GM12878 (cell line): ENCODE data around the gene CARHSP1. TPM values are rescaled to one million over a fixed set of nuclear protein-coding genes. Genes with fewer than 3 reads are reported as not detected.

Experiments
- ATAC-seq: fragments of 200-7000 bp; cut with Tn5 transposase; 3 replicates; pipeline ENCODE4 v1.9.1; 2020; ENCODE audit warnings: mild to moderate bottlenecking, moderate library complexity
- BruUV-seq: library from RNA; stranded (reverse); fragments of 400-500 nt; replicated peaks from 2 replicates; lab custom pipeline; 2021; lab: Mats Ljungman, UMichigan
- CTCF ChIA-PET: fragments of 300-600 bp; sonication (Branson Sonifier 250); formaldehyde crosslinking; extraction: SDS; loops from one replicate; lab custom pipeline; 2021; ENCODE audit warnings: inconsistent platforms; lab: Yijun Ruan, JAX
- POLR2A ChIA-PET: fragments of 350-600 bp; formaldehyde crosslinking; extraction: SDS; loops from one replicate; lab custom pipeline; 2021; ENCODE audit warnings: inconsistent platforms; lab: Charles Lee
- RAD21 ChIA-PET: fragments of 300-600 bp; sonication (Branson Sonifier 250); formaldehyde crosslinking; loops from one replicate; lab custom pipeline; 2023; ENCODE audit warnings: antibody characterized with exemption; ENCODE audit not compliant: unreplicated experiment; lab: Charles Lee
- SMC1A ChIA-PET: fragments of 300-600 bp; sonication (Branson Sonifier 250); formaldehyde crosslinking; loops from one replicate; lab custom pipeline; 2023; ENCODE audit not compliant: unreplicated experiment, uncharacterized antibody; lab: Charles Lee
- DNase-seq: peaks from one replicate; pipeline ENCODE4 v3.0.0-alpha.2; 2011; ENCODE audit warnings: low read depth, low spot score
- FAIRE-seq: peaks from 3 replicates; lab custom pipeline; 2011; peaks lifted over from hg19 to GRCh38; lab: Jason Lieb, UNC
- H2AFZ ChIP-seq: 2 replicates; pipeline ENCODE4 v1.6.0; 2011; ENCODE audit warnings: low read depth, low read length, control low read depth; ENCODE audit not compliant: control insufficient read depth
- H3K27ac ChIP-seq: 2 replicates; pipeline ENCODE4 v1.5.1; 2011; ENCODE audit warnings: control low read depth; ENCODE audit not compliant: control insufficient read depth, insufficient read depth
- H3K27me3 ChIP-seq, 2 experiments: replicated peaks in 1 of 2; 2 replicates each; pipeline versions ENCODE4 v1.6.0 to v1.6.1; 2011; ENCODE audit warnings: low read length in 1 of 2; ENCODE audit not compliant: control insufficient read depth in 2 of 2, insufficient read depth in 2 of 2
- H3K36me3 ChIP-seq, 2 experiments: 2 replicates each; pipeline ENCODE4 v1.5.1; 2011; ENCODE audit warnings: low read length in 1 of 2; ENCODE audit not compliant: control insufficient read depth in 2 of 2, insufficient read depth in 2 of 2
- H3K4me1 ChIP-seq: 2 replicates; pipeline ENCODE4 v1.6.1; 2011; ENCODE audit warnings: mild to moderate bottlenecking, low read length, moderate library complexity, mixed read lengths; ENCODE audit not compliant: control insufficient read depth, insufficient read depth
- H3K4me2 ChIP-seq: 2 replicates; pipeline ENCODE4 v1.6.0; 2011; ENCODE audit warnings: control low read depth; ENCODE audit not compliant: control insufficient read depth, insufficient read depth
- H3K4me3 ChIP-seq: fragments of 200-600 bp; sonication (generic); 2 replicates; pipeline ENCODE4 v1.5.1; 2016
- H3K79me2 ChIP-seq: 2 replicates; pipeline ENCODE4 v1.6.0; 2011; ENCODE audit warnings: low read length; ENCODE audit not compliant: control insufficient read depth, insufficient read depth
- H3K9ac ChIP-seq: 2 replicates; pipeline ENCODE4 v1.8.0; 2011; ENCODE audit warnings: low read length, control low read depth, mixed read lengths; ENCODE audit not compliant: control insufficient read depth, insufficient read depth
- H3K9me3 ChIP-seq: replicated peaks from 3 replicates; pipeline ENCODE4 v1.5.1; 2011; ENCODE audit warnings: mild to moderate bottlenecking, low read length; ENCODE audit not compliant: control insufficient read depth, insufficient read depth
- H4K20me1 ChIP-seq: 2 replicates; pipeline ENCODE4 v1.6.0; 2011; ENCODE audit not compliant: control insufficient read depth, insufficient read depth
- ASH2L ChIP-seq: fragments of 300-600, 200-600 bp; sonication (generic); IDR thresholded peaks from 2 replicates; pipeline ENCODE4 v1.6.1; 2017; ENCODE audit warnings: low read depth, mild to moderate bottlenecking, borderline replicate concordance
- CEBPB ChIP-seq, 2 experiments: fragments of 150-350 bp in 1 of 2; IDR thresholded peaks; 2 replicates each; pipeline ENCODE4 v1.6.1; 2012 to 2014; ENCODE audit warnings: low read depth in 2 of 2, low read length in 2 of 2, borderline replicate concordance in 1 of 2, inconsistent platforms in 1 of 2
- EZH2 ChIP-seq: IDR thresholded peaks from 2 replicates; pipeline ENCODE4 v1.6.1; 2012; ENCODE audit warnings: low read depth, mild to moderate bottlenecking, control low read depth, inconsistent platforms, low read length, borderline replicate concordance; ENCODE audit not compliant: control insufficient read depth
- HSF1 ChIP-seq: fragments of 150-350 bp; IDR thresholded peaks from 2 replicates; pipeline ENCODE4 v1.6.1; 2014; ENCODE audit warnings: mild to moderate bottlenecking, low read depth, low read length
- NFXL1 ChIP-seq: fragments of 450-650 bp; IDR thresholded peaks from 2 replicates; pipeline ENCODE4 v1.6.1; 2017; ENCODE audit warnings: antibody characterized with exemption, mild to moderate bottlenecking, borderline replicate concordance
- NFYB ChIP-seq: IDR thresholded peaks from 2 replicates; pipeline ENCODE4 v1.6.1; 2011; ENCODE audit warnings: low read depth, mild to moderate bottlenecking, low read length, improper control_type of control experiment, moderate library complexity; ENCODE audit not compliant: insufficient read depth
- NR2C2 ChIP-seq: IDR thresholded peaks from 2 replicates; pipeline ENCODE4 v1.6.1; 2011; ENCODE audit warnings: borderline replicate concordance, low read depth; ENCODE audit not compliant: control insufficient read depth, insufficient read length
- SIN3A ChIP-seq: IDR thresholded peaks from 2 replicates; pipeline ENCODE4 v1.6.1; 2012; ENCODE audit warnings: low read depth, low read length, improper control_type of control experiment
- SKIL ChIP-seq: fragments of 450-650 bp; IDR thresholded peaks from 2 replicates; pipeline ENCODE4 v1.6.1; 2017; ENCODE audit warnings: mild to moderate bottlenecking, low read depth, inconsistent platforms; ENCODE audit not compliant: poor library complexity, severe bottlenecking
- SMAD5 ChIP-seq: IDR thresholded peaks from 2 replicates; pipeline ENCODE4 v1.6.1; 2016; ENCODE audit warnings: antibody characterized with exemption, low read depth
- SREBF2 ChIP-seq: IDR thresholded peaks from 2 replicates; pipeline ENCODE4 v1.6.1; 2012; ENCODE audit warnings: mild to moderate bottlenecking, low read length
- STAT1 ChIP-seq: fragments of 450-650 bp; conservative IDR thresholded peaks from 2 replicates; pipeline ENCODE4 v1.6.1; 2014; ENCODE audit warnings: antibody characterized with exemption, mild to moderate bottlenecking
- TCF3 ChIP-seq: IDR thresholded peaks from 2 replicates; pipeline ENCODE4 v1.6.1; 2012; ENCODE audit warnings: low read depth, mild to moderate bottlenecking, low read length, borderline replicate concordance; ENCODE audit not compliant: insufficient read depth
- ZBTB4 ChIP-seq: fragments of 450-650 bp; formaldehyde crosslinking; IDR thresholded peaks from 2 replicates; pipeline ENCODE4 v1.4.0; 2022; ENCODE audit warnings: mild to moderate bottlenecking, moderate library complexity
- ZNF274 ChIP-seq: IDR thresholded peaks from one replicate; pipeline ENCODE4 v1.8.0; 2011; ENCODE audit not compliant: insufficient read length, insufficient read depth
- WGBS: methylation state at CpG from one replicate; pipeline ENCODE4 v1.1.6; 2016; ENCODE audit warnings: low lambda C conversion rate; ENCODE audit not compliant: insufficient replicate concordance, insufficient coverage; ENCODE audit errors: missing lambda C conversion rate; 5-methylcytosine and 5-hydroxymethylcytosine counted together
- in situ Hi-C: fragments of 300-500 bp; cut with MboI; formaldehyde crosslinking; loops from 9 replicates; pipeline ENCODE4 v1.14.3; 2018; ENCODE audit warnings: mixed read lengths
- intact Hi-C: fragments of 100-400 bp; cut with micrococcal nuclease; formaldehyde crosslinking; loops from one replicate; pipeline ENCODE4 v1.14.2; 2022; ENCODE audit not compliant: unreplicated experiment
- polyA plus RNA-seq, 11 experiments: library from polyadenylated mRNA; depleted of rRNA in 4 of 11; unstranded in 6 of 11; stranded (reverse) in 5 of 11; fragments of >200 nt; fragmentation: Nextera tagmentation in 4 of 11; fragmentation: Illumina TruSeq in 1 of 11; extraction: Ambion mirVana in 4 of 11; extraction: Trizol in 1 of 11; gene quantifications; 1 replicate in 1 of 11; 2 replicates in 10 of 11; pipeline versions ENCODE4 v1.2.1 to v1.2.3, GENCODE V29; 2011 to 2016; ENCODE audit warnings: inconsistent platforms in 2 of 11, missing spikeins in 2 of 11, low read depth in 1 of 11
- total RNA-seq, 4 experiments: library from RNA; depleted of rRNA in 3 of 4; stranded (reverse); fragments of >200 nt in 3 of 4; fragmentation: Illumina TruSeq in 1 of 4; extraction: Trizol in 1 of 4; gene quantifications; 2 replicates each; pipeline versions ENCODE4 v1.2.1 to v1.2.3, GENCODE V29; 2013 to 2021
- TF ChIP-seq, protein P1 (sequence below): fragments of 450-650 bp; IDR thresholded peaks from 2 replicates; pipeline ENCODE4 v1.6.1; 2016; ENCODE audit warnings: mild to moderate bottlenecking

Gene CARHSP1
- total and polyA plus RNA-seq, 10 of the 15 experiments (the other 5 are each of a cell fraction or from before 2014, with no cell fraction given) = 5.5 to 112 (median 67.0) TPM

DNA sequence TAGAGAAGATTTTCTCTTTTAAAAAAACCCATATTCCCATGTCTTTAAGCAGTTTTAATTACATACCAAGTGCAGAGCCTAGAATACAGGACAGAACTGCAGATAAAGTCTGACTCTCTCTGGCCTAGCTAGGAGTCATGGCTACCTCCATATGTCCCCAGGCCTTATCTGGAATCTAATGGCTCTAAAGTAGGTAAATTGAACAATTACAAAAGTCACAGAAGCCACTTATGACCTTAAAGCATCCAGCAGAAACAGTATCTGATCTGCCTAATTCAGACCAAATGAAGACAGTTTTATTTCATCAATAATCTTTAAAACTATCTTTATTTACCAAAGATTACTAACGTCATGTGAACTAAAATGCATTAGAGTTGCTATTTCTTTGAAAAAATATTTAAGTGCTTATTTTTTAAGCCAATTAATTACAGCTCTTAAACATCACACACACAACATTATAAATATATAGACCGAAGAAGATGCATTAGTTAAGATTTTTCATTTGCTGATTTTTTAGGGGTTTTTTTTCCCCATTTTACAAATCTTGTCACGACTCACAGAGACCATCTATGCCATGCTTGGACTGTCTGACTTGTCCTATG lies 42.4 kb downstream of the CARHSP1 start:
- intact Hi-C loops = no loop called here
- FAIRE-seq (no peak), ATAC-seq (0 out of 3 replicates have a peak, but pooled peaks have one; percentile 40), DNase-seq (no peak)
- Histone ChIP-seq H3K27me3 (no peaks in the 10 kb centered on the region), H3K79me2 (no peaks in the 10 kb centered on the region; the same call in 1 of the 2 replicates), H4K20me1 (no peaks in the 10 kb centered on the region), H3K4me2 (no peak overlapping the region), H3K9ac (no peak overlapping the region), H3K4me3 (no peak overlapping the region), H3K4me1 (no peaks in the 10 kb centered on the region), H2AFZ (no peak overlapping the region), H3K36me3 (peaks cover 7 to 38% of the 10 kb centered on the region in 2 experiments), H3K9me3 (no peaks in the 10 kb centered on the region), H3K27ac (no peak overlapping the region)
- no TSS peak for BruUV-seq
- 73% methylated on average over 3 of the region's 3 CpGs for WGBS
- POLR2A ChIA-PET = no interaction called here
- RAD21 ChIA-PET = no interaction called here
- CTCF ChIA-PET = interaction anchor here (0.7 kb wide), 1 partner anchor 29 kb away, joined by 3 read pairs; no protein-coding TSS in a partner anchor
- in situ Hi-C loops = no loop called here
- SMC1A ChIA-PET = no interaction called here
- TF ChIP-seq ASH2L = no peak
- TF ChIP-seq TCF3 = no peak
- TF ChIP-seq SREBF2 = no peak
- TF ChIP-seq SIN3A = no peak
- no peak for TF ChIP-seq NFXL1
- no peak for TF ChIP-seq SKIL
- TF ChIP-seq ZBTB4 (CRISPR knock-in tag) = no peak
- TF ChIP-seq SMAD5 = no peak
- TF ChIP-seq EZH2 = no peak
- no peak for TF ChIP-seq ZNF274
- no peak for TF ChIP-seq HSF1
- no peak for TF ChIP-seq STAT1
- no peak for TF ChIP-seq NFYB
- TF ChIP-seq, protein P1, sequence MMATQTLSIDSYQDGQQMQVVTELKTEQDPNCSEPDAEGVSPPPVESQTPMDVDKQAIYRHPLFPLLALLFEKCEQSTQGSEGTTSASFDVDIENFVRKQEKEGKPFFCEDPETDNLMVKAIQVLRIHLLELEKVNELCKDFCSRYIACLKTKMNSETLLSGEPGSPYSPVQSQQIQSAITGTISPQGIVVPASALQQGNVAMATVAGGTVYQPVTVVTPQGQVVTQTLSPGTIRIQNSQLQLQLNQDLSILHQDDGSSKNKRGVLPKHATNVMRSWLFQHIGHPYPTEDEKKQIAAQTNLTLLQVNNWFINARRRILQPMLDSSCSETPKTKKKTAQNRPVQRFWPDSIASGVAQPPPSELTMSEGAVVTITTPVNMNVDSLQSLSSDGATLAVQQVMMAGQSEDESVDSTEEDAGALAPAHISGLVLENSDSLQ = no peak
- no peak for TF ChIP-seq NR2C2
- no peak for TF ChIP-seq CEBPB (IDR thresholded peaks at IDR 0.05; ENCODE audit: borderline replicate concordance in 1 of 2, low read depth in 2 of 2, low read length in 2 of 2)
